WERI-Rb-1 (cell line): ENCODE measurements around the gene FKBP15.

Experiments used
- DNase-seq: peaks from one replicate; pipeline ENCODE4 v3.0.0-alpha.2; 2020
- H3K27ac ChIP-seq: fragments of 250-450 bp; sonication (Bioruptor Pico); 2 replicates; pipeline ENCODE4 v1.5.1; 2020; ENCODE audit warnings: mild to moderate bottlenecking, moderate library complexity
- H3K27me3 ChIP-seq: fragments of 250-450 bp; sonication (Bioruptor Pico); 2 replicates; pipeline ENCODE4 v1.5.1; 2021; ENCODE audit warnings: mild to moderate bottlenecking, low read depth, moderate library complexity; ENCODE audit not compliant: insufficient read depth, severe bottlenecking
- H3K36me3 ChIP-seq: fragments of 250-450 bp; sonication (Bioruptor Pico); 2 replicates; pipeline ENCODE4 v1.5.1; 2020; ENCODE audit warnings: mild to moderate bottlenecking, moderate library complexity
- H3K4me3 ChIP-seq: 2 replicates; pipeline ENCODE4 v1.5.1; 2011; ENCODE audit warnings: low read depth, mild to moderate bottlenecking, control low read depth, low read length
- H3K9me3 ChIP-seq: fragments of 250-450 bp; sonication (Bioruptor Pico); 2 replicates; pipeline ENCODE4 v1.5.1; 2021; ENCODE audit warnings: mild to moderate bottlenecking, moderate library complexity; ENCODE audit not compliant: severe bottlenecking
- CTCF ChIP-seq: IDR thresholded peaks from 2 replicates; pipeline ENCODE4 v1.5.1; 2011; ENCODE audit warnings: low read depth, mild to moderate bottlenecking, control low read depth, inconsistent platforms, low read length

The FKBP15 gene

GRCh38 chr9:113220467-113221002, 542 bp downstream of the FKBP15 start:
- no peak for DNase-seq
- H3K36me3 ChIP-seq = peaks cover 9% of the 10 kb centered on the region
- H3K9me3 ChIP-seq = no peaks in the 10 kb centered on the region
- peak overlapping the region; percentile 77 for H3K4me3 ChIP-seq
- H3K27ac ChIP-seq = peak overlapping the region; percentile 57
- TF ChIP-seq CTCF = no peak
- H3K27me3 ChIP-seq = no peaks in the 10 kb centered on the region

DNA sequence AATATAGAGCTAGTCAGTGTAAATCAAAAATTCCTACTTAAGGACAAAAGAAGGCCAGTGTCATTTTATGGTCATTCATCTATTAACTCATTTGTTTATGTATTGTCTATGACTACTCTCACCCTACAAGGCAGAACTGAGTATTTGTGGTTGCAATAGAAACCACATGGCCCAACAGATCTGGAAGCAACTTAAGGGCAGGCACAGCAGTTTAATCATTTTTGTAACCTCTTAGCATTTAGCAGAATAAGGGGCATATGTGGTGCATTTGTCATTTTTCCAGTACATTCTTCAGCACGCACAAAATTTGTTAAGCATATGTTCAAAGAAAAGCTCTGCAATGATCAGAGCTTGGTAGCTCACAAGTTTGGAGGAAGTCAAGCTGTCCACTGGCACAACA, 1.1 kb downstream of the FKBP15 start:
- H3K27me3 ChIP-seq = no peaks in the 10 kb centered on the region
- no peaks in the 10 kb centered on the region for H3K9me3 ChIP-seq
- H3K36me3 ChIP-seq = peaks cover 9% of the 10 kb centered on the region
- peak overlapping the region; percentile 77 for H3K4me3 ChIP-seq
- H3K27ac ChIP-seq = no peak overlapping the region
- no peak for TF ChIP-seq CTCF
- DNase-seq = no peak

DNA sequence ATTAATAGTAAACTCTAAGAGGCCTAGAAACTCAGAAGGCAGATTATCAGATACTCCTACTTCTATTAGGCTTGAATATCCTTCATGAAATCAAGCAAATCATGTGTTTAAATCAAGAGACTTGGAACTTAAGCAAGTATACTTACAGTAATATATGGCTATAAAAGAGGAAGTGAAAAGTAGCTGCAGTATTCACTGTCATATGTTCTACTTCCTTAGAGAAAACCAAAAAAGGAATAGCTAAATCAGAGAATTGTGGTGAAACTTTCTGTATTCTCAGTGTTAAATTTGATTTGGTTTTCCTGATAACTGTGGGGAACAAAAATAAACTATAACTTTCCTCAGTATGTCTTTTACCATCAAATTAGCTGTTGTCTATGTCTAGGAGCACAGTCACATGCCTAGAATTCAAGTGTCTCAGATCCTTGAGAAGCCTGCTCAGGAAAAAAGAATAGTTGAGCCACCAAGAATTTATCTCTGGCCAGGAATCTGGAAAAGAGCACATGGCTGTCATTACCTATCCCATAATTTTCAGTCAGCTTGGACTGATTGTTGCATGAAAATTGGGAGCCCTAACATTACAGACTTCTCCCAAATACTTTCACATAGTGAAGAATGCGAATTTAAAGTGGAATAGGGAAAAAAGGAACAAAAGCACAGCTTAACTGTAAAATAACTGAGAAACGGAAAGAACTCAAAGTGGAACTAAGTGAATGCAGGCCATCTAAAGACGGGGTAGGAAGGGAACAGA, 1.7 kb downstream of the FKBP15 start:
- H3K9me3 ChIP-seq = no peaks in the 10 kb centered on the region
- H3K36me3 ChIP-seq = peaks cover 3% of the 10 kb centered on the region; the same call in 1 of the 2 replicates
- no peak for DNase-seq
- no peak for TF ChIP-seq CTCF
- no peak overlapping the region for H3K4me3 ChIP-seq
- no peaks in the 10 kb centered on the region for H3K27me3 ChIP-seq
- no peak overlapping the region for H3K27ac ChIP-seq

DNA sequence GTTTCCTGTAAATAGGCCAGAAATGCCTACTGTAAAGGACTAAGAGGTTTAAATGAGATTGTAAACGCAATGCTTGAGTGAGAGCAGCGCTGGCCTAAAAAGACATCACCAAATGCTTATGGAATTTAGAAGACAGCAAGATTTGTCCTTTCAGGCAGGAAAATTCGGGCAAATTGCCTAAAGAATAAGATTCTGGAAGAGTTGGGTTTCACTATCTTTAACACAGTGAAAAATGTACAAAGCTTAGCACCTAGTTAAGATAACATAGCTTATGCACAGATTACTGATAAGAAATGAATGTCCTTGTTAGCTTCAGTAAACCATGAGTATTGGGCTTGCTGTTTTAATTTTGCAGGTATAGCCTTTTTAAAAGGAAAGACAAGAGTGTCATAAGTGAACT, 4.7 kb downstream of the FKBP15 start:
- no peaks in the 10 kb centered on the region; the same call in 1 of the 2 replicates for H3K36me3 ChIP-seq
- TF ChIP-seq CTCF = no peak
- H3K9me3 ChIP-seq = no peaks in the 10 kb centered on the region
- DNase-seq = no peak
- no peak overlapping the region for H3K27ac ChIP-seq
- no peaks in the 10 kb centered on the region for H3K27me3 ChIP-seq
- H3K4me3 ChIP-seq = no peak overlapping the region

DNA sequence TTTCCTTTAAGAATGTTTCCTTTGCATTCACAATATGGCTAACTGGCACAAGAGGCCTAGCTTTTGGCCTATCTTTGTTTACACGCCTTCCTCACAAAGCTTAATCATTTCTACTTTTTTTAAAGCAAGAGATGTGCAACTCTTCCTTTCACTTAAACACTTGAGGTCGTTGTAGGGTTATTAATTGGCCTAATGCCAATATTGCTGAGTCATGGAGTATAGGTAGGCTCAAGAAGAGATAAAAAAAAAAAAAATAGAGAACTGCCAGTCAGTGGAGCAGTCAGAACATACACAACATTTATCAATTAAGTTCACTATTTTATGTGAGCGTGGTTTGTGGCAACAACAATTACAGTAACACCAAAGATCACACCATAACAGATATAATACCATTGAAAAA, 5.9 kb downstream of the FKBP15 start:
- no peak for DNase-seq
- no peak for TF ChIP-seq CTCF
- Histone ChIP-seq H3K36me3 (peaks cover 8% of the 10 kb centered on the region; the same call in 1 of the 2 replicates), H3K4me3 (no peak overlapping the region), H3K27me3 (no peaks in the 10 kb centered on the region), H3K27ac (no peak overlapping the region), H3K9me3 (no peaks in the 10 kb centered on the region)
